ENCODE results near the gene JAGN1. TPM values are rescaled to one million over a fixed set of nuclear protein-coding genes. Genes with fewer than 3 reads are reported as not detected.

Gene JAGN1
- total and polyA plus RNA-seq, 9 of the 15 experiments (the other 6 are each of a cell fraction or from before 2014, with no cell fraction given): 31.6 to 77.8 (median 40.3) TPM

- TF ChIP-seq SMAD4 (CRISPR knock-in tag; conservative IDR thresholded peaks at IDR 0.05): no peak
- TF ChIP-seq, protein P1, sequence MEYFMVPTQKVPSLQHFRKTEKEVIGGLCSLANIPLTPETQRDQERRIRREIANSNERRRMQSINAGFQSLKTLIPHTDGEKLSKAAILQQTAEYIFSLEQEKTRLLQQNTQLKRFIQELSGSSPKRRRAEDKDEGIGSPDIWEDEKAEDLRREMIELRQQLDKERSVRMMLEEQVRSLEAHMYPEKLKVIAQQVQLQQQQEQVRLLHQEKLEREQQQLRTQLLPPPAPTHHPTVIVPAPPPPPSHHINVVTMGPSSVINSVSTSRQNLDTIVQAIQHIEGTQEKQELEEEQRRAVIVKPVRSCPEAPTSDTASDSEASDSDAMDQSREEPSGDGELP (CRISPR knock-in tag; IDR thresholded peaks at IDR 0.05; ENCODE audit: borderline replicate concordance): peak; percentile 41; the same call in 1 of the 2 replicates
- TF ChIP-seq SIN3A (IDR thresholded peaks at IDR 0.05; ENCODE audit: borderline replicate concordance in 2 of 2, control insufficient read depth in 1 of 2, low read depth in 2 of 2, low read length in 2 of 2): peak in 1 of 2 experiments; percentile 40; a peak in 1 of 4 replicates
- 0 out of 2 replicates have a peak, but pooled peaks have one; percentile 24 for TF ChIP-seq ZBTB17 (CRISPR knock-in tag; IDR thresholded peaks at IDR 0.05)
- no peak for TF ChIP-seq THAP12 (CRISPR knock-in tag; IDR thresholded peaks at IDR 0.05)
- no peak for TF ChIP-seq EZH2 (IDR thresholded peaks at IDR 0.05; ENCODE audit: borderline replicate concordance, low read depth, low read length)
- no peak for TF ChIP-seq ZNF644 (tag; IDR thresholded peaks at IDR 0.05; ENCODE audit: low read depth)
- TF ChIP-seq, protein P2, sequence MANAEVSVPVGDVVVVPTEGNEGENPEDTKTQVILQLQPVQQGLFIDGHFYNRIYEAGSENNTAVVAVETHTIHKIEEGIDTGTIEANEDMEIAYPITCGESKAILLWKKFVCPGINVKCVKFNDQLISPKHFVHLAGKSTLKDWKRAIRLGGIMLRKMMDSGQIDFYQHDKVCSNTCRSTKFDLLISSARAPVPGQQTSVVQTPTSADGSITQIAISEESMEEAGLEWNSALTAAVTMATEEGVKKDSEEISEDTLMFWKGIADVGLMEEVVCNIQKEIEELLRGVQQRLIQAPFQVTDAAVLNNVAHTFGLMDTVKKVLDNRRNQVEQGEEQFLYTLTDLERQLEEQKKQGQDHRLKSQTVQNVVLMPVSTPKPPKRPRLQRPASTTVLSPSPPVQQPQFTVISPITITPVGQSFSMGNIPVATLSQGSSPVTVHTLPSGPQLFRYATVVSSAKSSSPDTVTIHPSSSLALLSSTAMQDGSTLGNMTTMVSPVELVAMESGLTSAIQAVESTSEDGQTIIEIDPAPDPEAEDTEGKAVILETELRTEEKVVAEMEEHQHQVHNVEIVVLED (CRISPR knock-in tag; IDR thresholded peaks at IDR 0.05): no peak
- no peak for TF ChIP-seq ZFP36 (IDR thresholded peaks at IDR 0.05; ENCODE audit: low read depth, low read length, partially characterized antibody)
- TF ChIP-seq SMARCA4 (IDR thresholded peaks at IDR 0.05): 0 out of 2 replicates have a peak, but pooled peaks have one; percentile 9
- no peak for TF ChIP-seq RBM17 (IDR thresholded peaks at IDR 0.05; ENCODE audit: borderline replicate concordance, low read depth, low read length)
- no peak for TF ChIP-seq SLC30A9 (CRISPR knock-in tag; IDR thresholded peaks at IDR 0.05)
- TF ChIP-seq STAT5B (CRISPR knock-in tag; IDR thresholded peaks at IDR 0.05): no peak
- TF ChIP-seq, protein P3, sequence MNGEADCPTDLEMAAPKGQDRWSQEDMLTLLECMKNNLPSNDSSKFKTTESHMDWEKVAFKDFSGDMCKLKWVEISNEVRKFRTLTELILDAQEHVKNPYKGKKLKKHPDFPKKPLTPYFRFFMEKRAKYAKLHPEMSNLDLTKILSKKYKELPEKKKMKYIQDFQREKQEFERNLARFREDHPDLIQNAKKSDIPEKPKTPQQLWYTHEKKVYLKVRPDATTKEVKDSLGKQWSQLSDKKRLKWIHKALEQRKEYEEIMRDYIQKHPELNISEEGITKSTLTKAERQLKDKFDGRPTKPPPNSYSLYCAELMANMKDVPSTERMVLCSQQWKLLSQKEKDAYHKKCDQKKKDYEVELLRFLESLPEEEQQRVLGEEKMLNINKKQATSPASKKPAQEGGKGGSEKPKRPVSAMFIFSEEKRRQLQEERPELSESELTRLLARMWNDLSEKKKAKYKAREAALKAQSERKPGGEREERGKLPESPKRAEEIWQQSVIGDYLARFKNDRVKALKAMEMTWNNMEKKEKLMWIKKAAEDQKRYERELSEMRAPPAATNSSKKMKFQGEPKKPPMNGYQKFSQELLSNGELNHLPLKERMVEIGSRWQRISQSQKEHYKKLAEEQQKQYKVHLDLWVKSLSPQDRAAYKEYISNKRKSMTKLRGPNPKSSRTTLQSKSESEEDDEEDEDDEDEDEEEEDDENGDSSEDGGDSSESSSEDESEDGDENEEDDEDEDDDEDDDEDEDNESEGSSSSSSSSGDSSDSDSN (IDR thresholded peaks at IDR 0.05; ENCODE audit: borderline replicate concordance in 1 of 2, low read depth in 2 of 2, low read length in 2 of 2): peak in 1 of 2 experiments; percentile 28; a peak in 1 of 4 replicates
- TF ChIP-seq, protein P4, sequence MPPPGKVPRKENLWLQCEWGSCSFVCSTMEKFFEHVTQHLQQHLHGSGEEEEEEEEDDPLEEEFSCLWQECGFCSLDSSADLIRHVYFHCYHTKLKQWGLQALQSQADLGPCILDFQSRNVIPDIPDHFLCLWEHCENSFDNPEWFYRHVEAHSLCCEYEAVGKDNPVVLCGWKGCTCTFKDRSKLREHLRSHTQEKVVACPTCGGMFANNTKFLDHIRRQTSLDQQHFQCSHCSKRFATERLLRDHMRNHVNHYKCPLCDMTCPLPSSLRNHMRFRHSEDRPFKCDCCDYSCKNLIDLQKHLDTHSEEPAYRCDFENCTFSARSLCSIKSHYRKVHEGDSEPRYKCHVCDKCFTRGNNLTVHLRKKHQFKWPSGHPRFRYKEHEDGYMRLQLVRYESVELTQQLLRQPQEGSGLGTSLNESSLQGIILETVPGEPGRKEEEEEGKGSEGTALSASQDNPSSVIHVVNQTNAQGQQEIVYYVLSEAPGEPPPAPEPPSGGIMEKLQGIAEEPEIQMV (tag; conservative IDR thresholded peaks at IDR 0.05; ENCODE audit: low read depth): no peak
- no peak for TF ChIP-seq MTA2 (IDR thresholded peaks at IDR 0.05; ENCODE audit: low read depth)
- TF ChIP-seq NFIC (IDR thresholded peaks at IDR 0.05): no peak
- no peak for TF ChIP-seq STAG1 (CRISPR knock-in tag; IDR thresholded peaks at IDR 0.05; ENCODE audit: borderline replicate concordance)
Measured at GRCh38 chr3:9934235-9934621, 43.8 kb downstream of the JAGN1 start (continued).

All from K562 (cell line).